Stimulated activated CD4-positive, alpha-beta T cell treated with anti-CD3 and anti-CD28 coated beads, Interleukin-2, amount 100 ng/mL, for 4 hours (primary cell): ENCODE results near the gene SV2B.

ENCODE experiments used
- DNase-seq: peaks from one replicate; pipeline ENCODE4 v3.0.0-alpha.2; 2020; ENCODE audit warnings: low read depth

Gene SV2B

GRCh38 chr15:91231703-91232102, 131.6 kb downstream of the SV2B start:
- no peak for DNase-seq

GRCh38 chr15:91234759-91235158, 134.7 kb downstream of the SV2B start:
- DNase-seq = no peak

- DNase-seq = no peak
These were observed 135.3 kb downstream of the SV2B start for GRCh38 chr15:91235376-91235775.

- no peak for DNase-seq
These were observed 137.4 kb downstream of the SV2B start for GRCh38 chr15:91237445-91237844.

GRCh38 chr15:91238644-91239425, 138.8 kb downstream of the SV2B start:
- no peak for DNase-seq

GRCh38 chr15:91243826-91244225, 143.8 kb downstream of the SV2B start:
- no peak for DNase-seq

- no peak for DNase-seq
These were observed 144.9 kb downstream of the SV2B start for GRCh38 chr15:91244919-91245318.

- no peak for DNase-seq
These were observed 146.9 kb downstream of the SV2B start for GRCh38 chr15:91246998-91247397.

GRCh38 chr15:91249591-91249990, 149.5 kb downstream of the SV2B start:
- no peak for DNase-seq

GRCh38 chr15:91252322-91252721, 152.3 kb downstream of the SV2B start:
- no peak for DNase-seq

GRCh38 chr15:91252756-91253155, 152.7 kb downstream of the SV2B start:
- no peak for DNase-seq

GRCh38 chr15:91253605-91254004, 153.5 kb downstream of the SV2B start:
- no peak for DNase-seq

GRCh38 chr15:91254766-91255165, 154.7 kb downstream of the SV2B start:
- no peak for DNase-seq

GRCh38 chr15:91255670-91256192, 155.7 kb downstream of the SV2B start:
- no peak for DNase-seq

GRCh38 chr15:91257746-91258414, 157.8 kb downstream of the SV2B start:
- no peak for DNase-seq

- no peak for DNase-seq
These were observed 158.3 kb downstream of the SV2B start for GRCh38 chr15:91258415-91258759.

- no peak for DNase-seq
These were observed 159.0 kb downstream of the SV2B start for GRCh38 chr15:91259077-91259476.

- DNase-seq = no peak
These were observed 161.3 kb downstream of the SV2B start for GRCh38 chr15:91261345-91261744.

GRCh38 chr15:91263632-91264531, 163.8 kb downstream of the SV2B start:
- DNase-seq = no peak

- DNase-seq = no peak
These were observed 164.7 kb downstream of the SV2B start for GRCh38 chr15:91264651-91265351.

- DNase-seq = no peak
These were observed 165.4 kb downstream of the SV2B start for GRCh38 chr15:91265416-91265940.

GRCh38 chr15:91268510-91268909, 168.5 kb downstream of the SV2B start:
- no peak for DNase-seq
